Small intestine (tissue), 7 donors: ENCODE measurements around the gene SLC1A7. TPM values are rescaled to one million over a fixed set of nuclear protein-coding genes. Genes with fewer than 3 reads are reported as not detected.

Source experiments
- DNase-seq, 2 donors: peaks; one replicate each; pipeline versions ENCODE4 v3.0.0 to v3.0.0-alpha.2; 2013
- FAIRE-seq: peaks from 2 replicates; lab custom pipeline; 2012; peaks lifted over from hg19 to GRCh38; lab: Jason Lieb, UNC
- H3K27ac ChIP-seq, 3 donors: one replicate each; pipeline ENCODE4 v1.5.1; 2013; ENCODE audit warnings: low read length in 2 of 3, mild to moderate bottlenecking in 2 of 3, control low read depth in 1 of 3, inconsistent platforms in 1 of 3, low read depth in 1 of 3, moderate library complexity in 1 of 3
- H3K27me3 ChIP-seq, 3 donors: one replicate each; pipeline ENCODE4 v1.6.1; 2013; ENCODE audit warnings: low read length in 3 of 3, inconsistent platforms in 1 of 3; ENCODE audit not compliant: control insufficient read depth in 3 of 3, insufficient read depth in 3 of 3
- H3K36me3 ChIP-seq, 3 donors: one replicate each; pipeline ENCODE4 v1.6.1; 2013; ENCODE audit warnings: low read length in 3 of 3, inconsistent platforms in 1 of 3, low read depth in 1 of 3, mild to moderate bottlenecking in 1 of 3, moderate library complexity in 1 of 3; ENCODE audit not compliant: control insufficient read depth in 3 of 3, insufficient read depth in 2 of 3
- H3K4me1 ChIP-seq, 3 donors: one replicate each; pipeline ENCODE4 v1.6.1; 2013; ENCODE audit warnings: low read length in 2 of 3, inconsistent platforms in 1 of 3, low read depth in 1 of 3, mild to moderate bottlenecking in 1 of 3, moderate library complexity in 1 of 3; ENCODE audit not compliant: control insufficient read depth in 3 of 3, insufficient read depth in 2 of 3
- H3K4me3 ChIP-seq, 3 donors: one replicate each; pipeline ENCODE4 v1.5.1; 2013; ENCODE audit warnings: low read length in 3 of 3, control low read depth in 1 of 3, inconsistent platforms in 1 of 3, low read depth in 1 of 3, mild to moderate bottlenecking in 1 of 3, moderate library complexity in 1 of 3
- H3K9me3 ChIP-seq, 2 donors: one replicate each; pipeline ENCODE4 v1.6.1; 2013; ENCODE audit warnings: low read depth in 1 of 2, low read length in 1 of 2; ENCODE audit not compliant: control insufficient read depth in 2 of 2, insufficient read depth in 1 of 2
- WGBS, 3 donors: extraction: QIAGEN DNeasy Blood & Tissue Kit; methylation state at CpG; one replicate each; pipeline ENCODE4 v1.1.7; 2013; 5-methylcytosine and 5-hydroxymethylcytosine counted together
- polyA plus RNA-seq, 4 donors: library from polyadenylated mRNA; stranded (reverse) in 3 of 4; unstranded in 1 of 4; fragments of 200-250 nt in 3 of 4; fragments of 120-200 nt in 1 of 4; gene quantifications; one replicate each; pipeline versions ENCODE4 v1.2.1 to v1.2.3, GENCODE V29; 2013
- donor health status: healthy with polysubstance abuse.
- donor health status: control.
- donor health status: control.
- donor health status: Bipolar disorder and iron deficiency.
- donor health status: healthy.

The SLC1A7 gene
- polyA plus RNA-seq, 4 donors: 0.32 to 9.2 (median 4.7) TPM

DNA sequence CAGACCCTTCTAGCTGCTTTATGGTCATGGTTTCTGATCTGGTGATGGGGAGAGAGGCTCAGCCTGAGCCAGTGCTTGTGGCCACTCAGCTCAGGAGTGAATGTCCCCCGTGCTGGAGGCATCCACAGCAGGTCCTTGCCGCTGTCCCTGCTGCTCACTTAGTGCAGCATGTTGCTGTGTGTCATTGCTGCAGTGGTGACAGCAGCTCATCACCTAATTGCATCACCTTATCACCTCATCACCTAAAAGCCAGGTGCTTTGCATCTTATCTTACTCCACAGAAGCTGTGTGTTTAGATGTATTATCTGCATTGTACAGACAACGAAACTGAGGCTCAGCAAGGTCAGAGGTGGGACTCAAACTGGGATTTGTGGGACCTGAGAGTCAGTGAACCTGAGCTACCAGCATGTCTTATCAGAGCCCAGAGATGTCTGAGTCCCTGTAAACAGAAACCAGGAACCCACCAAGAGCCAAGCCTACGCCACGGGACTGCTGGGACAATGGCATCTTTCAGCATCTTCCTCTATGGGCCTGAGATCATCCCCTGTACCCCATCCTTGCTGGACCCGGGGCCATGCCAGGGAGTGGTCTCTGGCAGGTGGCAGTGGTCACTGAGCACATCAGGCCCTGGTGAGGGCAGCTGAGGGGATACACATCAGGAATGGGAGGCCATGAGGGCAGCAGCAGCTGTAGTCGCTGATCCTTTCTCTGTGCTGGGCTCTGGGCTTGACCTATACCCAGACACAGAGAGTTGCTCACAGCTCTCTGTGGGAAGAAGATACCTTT lies 73.9 kb downstream of the SLC1A7 start:
- H3K4me3 ChIP-seq: no peak overlapping the region
- H3K9me3 ChIP-seq: no peaks in the 10 kb centered on the region
- peaks cover 0 to 7% (median 0%) of the 10 kb centered on the region in 3 donors for H3K27me3 ChIP-seq
- no peaks in the 10 kb centered on the region for H3K4me1 ChIP-seq
- 82 to 91% (median 90%) methylated on average over 7 of the region's 7 CpGs for WGBS, 3 donors
- DNase-seq (no peak), FAIRE-seq (no peak)
- peaks cover 0 to 3% (median 0%) of the 10 kb centered on the region in 3 donors for H3K36me3 ChIP-seq
- no peak overlapping the region for H3K27ac ChIP-seq

DNA sequence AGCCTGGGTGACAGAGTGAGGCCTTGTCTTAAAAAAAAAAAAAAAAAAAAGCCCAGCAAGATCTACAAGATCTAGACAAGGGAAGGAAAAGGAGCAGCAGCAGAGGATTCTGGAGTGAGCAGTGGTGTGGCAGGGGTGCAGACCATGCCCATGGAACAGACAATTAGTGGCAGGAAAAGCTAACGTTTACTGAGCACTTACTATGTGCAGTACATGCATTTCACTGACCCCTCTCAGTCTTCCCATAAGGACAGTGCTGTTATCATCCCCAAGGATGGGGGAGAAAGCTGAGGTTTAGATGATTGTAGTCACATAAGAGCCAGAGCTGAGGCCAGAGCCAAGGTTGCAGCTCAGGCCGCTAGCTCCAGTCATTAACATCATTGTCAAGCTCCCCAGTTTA lies 74.6 kb downstream of the SLC1A7 start:
- DNase-seq (no peak), FAIRE-seq (no peak)
- Histone ChIP-seq H3K4me3 (no peak overlapping the region), H3K9me3 (no peaks in the 10 kb centered on the region), H3K27ac (no peak overlapping the region), H3K36me3 (peaks cover 0 to 3% (median 0%) of the 10 kb centered on the region in 3 donors), H3K4me1 (peaks cover 0 to 4% (median under 1%) of the 10 kb centered on the region in 3 donors), H3K27me3 (peaks cover 0 to 13% (median under 1%) of the 10 kb centered on the region in 3 donors)
- 92 to 96% (median 92%) methylated on average over 2 of the region's 2 CpGs for WGBS, 3 donors

DNA sequence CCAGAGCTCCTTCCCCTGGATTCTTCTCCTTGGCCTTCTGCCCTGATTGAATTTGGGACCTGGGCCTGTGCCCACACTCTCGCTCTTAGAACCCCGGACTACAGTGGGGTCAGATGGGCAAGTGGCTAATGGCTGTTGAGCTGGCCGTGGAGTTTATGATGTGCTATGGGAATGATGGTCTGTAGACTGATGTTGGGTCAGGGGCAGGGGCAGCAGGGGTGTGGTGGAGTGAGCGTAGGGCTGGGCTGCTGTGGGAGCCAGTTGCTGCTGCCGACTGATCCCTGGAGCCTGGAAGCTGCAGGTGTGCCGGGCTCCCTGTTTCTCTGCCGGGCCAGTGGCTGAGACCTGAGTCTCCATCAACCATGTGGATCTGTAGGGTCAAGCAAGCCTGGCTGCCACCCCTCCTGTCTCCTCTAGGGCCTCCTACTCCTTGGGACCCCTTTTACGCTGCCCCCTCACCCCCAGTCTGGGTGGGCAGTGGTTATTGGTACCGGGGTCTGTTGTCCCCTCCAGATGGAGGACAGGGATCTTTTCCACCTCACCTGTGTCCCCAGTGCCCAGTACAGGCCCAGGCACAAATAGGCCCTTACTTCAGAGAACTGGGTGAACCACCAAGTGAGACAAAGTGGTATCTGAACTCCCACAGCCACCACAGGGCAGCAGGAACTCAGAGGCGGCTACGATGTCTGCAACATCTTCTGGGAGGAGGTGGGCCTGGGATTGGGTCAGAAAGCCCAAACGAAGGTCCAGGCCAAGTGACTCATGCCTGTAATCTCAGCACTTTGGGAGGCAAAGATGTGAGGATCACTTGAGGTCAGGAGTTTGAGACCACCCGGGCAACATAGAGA lies 75.3 kb downstream of the SLC1A7 start:
- Histone ChIP-seq H3K4me3 (no peak overlapping the region), H3K4me1 (peaks cover 0 to 8% (median 2%) of the 10 kb centered on the region in 3 donors), H3K27me3 (peaks cover 2 to 21% (median 5%) of the 10 kb centered on the region in 3 donors), H3K27ac (no peak overlapping the region), H3K9me3 (no peaks in the 10 kb centered on the region), H3K36me3 (peaks cover 0 to 3% (median 0%) of the 10 kb centered on the region in 3 donors)
- WGBS, 3 donors: 79 to 93% (median 83%) methylated on average over 13 of the region's 13 CpGs
- no peak for FAIRE-seq
- DNase-seq: no peak

DNA sequence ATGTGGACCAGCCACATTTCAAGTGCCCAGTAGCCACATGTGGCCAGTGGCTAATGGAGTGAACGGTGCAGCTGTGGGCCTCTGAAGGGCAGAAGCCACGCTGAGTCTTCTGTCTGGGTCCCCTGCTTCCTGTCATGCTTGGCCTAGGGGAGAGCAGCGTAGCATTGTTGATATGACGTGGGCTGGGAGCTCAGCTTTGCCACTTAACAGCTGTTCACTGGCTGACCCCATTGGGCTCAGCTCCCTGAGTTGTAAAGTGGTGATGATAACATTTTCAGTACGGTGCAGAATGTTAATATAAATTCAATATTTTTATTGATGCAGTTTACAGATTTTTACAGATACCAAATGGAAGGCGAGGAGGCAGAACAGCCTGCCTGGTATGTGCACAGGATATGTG lies 76.0 kb downstream of the SLC1A7 start:
- DNase-seq: no peak
- Histone ChIP-seq H3K9me3 (no peaks in the 10 kb centered on the region), H3K27ac (no peak overlapping the region), H3K36me3 (peaks cover 0 to 3% (median 0%) of the 10 kb centered on the region in 3 donors), H3K27me3 (peaks cover 2 to 26% (median 7%) of the 10 kb centered on the region in 3 donors), H3K4me1 (peaks cover 0 to 10% (median 2%) of the 10 kb centered on the region in 3 donors), H3K4me3 (no peak overlapping the region)
- no peak for FAIRE-seq
- 64 to 75% (median 66%) methylated on average over 6 of the region's 6 CpGs for WGBS, 3 donors

DNA sequence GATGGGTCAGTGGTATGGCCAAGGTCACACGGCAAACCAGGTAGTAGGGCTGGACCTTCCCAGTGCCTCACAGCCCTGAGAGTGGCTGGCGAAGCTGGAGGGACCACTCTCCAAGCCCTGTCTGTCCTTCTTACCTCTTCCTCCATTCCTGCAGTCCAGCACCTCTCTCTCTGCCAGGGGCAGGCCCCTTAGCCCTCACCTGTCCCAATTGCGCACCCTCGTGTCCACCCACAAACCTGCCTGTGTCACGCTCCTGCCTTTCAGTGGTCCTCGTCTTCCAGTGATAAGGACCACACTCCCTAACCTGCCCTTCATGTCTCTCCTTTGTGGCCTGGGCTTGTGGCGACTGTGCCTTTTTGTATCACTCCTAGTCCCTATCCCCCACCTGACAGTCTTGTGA lies 77.0 kb downstream of the SLC1A7 start:
- Histone ChIP-seq H3K27me3 (peaks cover 5 to 36% (median 7%) of the 10 kb centered on the region in 3 donors), H3K4me3 (no peak overlapping the region), H3K27ac (no peak overlapping the region), H3K4me1 (peaks cover 0 to 13% (median 2%) of the 10 kb centered on the region in 3 donors), H3K9me3 (no peaks in the 10 kb centered on the region), H3K36me3 (peaks cover 0 to 6% (median 0%) of the 10 kb centered on the region in 3 donors)
- no peak for DNase-seq
- WGBS, 3 donors: 89 to 95% (median 92%) methylated on average over 7 of the region's 7 CpGs
- FAIRE-seq: no peak

DNA sequence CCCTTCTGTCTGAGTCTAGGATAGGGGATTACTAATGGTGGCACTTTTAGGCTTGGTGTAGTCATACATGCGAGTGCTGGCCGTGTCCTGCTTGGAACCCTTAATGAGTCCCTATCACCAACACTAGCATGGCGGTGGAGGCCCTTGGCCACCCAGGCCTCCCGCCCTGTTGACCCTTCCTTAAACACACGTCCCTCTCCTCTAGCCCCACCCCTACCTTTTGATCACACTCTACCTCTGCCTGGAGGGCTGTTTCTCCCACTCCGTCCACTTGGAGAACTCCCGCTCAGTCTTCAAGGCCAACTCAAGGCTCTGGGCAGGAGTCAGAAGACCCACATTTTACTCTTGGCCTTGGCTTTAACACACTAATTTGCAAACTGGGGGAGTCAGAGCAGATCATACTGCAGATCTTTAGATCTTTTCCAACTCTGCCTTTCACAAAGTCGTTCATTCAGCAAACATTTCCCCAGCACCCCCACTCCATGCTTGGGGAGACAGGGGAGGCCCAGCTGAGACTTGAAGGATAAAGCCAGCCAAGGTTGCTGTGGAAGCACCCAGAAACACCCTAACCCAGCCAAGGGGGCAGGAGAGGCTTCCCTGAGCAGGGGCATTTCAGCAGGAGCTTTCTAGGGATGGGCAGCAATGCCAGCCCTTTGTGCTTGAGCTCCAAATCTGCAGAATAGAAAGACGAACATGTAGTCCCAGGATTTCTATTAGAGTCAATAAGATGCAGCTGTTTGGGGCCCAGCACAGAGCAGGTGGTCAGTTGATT lies 78.5 kb downstream of the SLC1A7 start:
- Histone ChIP-seq H3K9me3 (no peaks in the 10 kb centered on the region), H3K4me3 (no peak overlapping the region), H3K27me3 (peaks cover 5 to 41% (median 7%) of the 10 kb centered on the region in 3 donors), H3K4me1 (peaks cover 0 to 13% (median 2%) of the 10 kb centered on the region in 3 donors), H3K27ac (no peak overlapping the region), H3K36me3 (peaks cover 0 to 6% (median 0%) of the 10 kb centered on the region in 3 donors)
- DNase-seq (no peak), FAIRE-seq (no peak)
- WGBS, 3 donors: 90 to 95% (median 90%) methylated on average over 9 of the region's 9 CpGs

DNA sequence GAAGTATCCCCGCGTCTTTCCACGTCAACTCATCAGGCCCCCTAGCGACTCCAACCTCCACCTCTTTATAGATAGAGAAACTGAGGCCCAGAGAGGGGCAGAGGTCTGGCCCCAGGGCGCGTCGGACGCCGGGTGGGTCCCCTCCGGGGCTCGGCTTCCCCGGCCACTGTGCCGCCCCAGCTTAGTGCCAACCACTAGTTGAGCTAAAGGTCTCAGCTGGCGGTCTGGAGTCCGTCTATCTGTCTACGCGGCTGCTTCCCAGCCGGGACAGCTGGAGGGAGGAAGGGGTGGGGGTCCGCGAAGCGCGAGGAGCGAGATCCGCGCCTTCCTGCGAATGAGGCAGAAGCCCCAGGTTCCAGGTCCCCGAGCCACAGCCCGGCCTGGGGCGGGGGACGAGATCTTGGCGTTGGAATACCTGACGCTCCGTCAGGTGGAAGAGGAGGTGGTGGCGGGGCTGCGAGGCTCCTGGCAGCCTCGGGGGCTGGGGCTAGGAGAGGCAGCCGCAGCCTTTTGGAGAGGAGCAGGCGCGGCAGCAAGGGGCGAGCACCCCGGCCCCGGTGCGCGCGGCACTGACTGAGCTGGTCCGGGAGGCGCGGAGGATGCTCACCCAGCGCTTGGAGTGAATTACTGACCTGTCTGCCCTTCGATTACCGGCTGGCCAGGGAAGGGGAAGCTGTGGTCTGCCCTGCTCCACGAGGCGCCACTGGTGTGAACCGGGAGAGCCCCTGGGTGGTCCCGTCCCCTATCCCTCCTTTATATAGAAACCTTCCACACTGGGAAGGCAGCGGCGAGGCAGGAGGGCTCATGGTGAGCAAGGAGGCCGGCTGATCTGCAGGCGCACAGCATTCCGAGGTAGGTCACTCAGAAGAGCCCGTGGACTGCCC lies 79.5 kb downstream of the SLC1A7 start:
- Histone ChIP-seq H3K9me3 (no peaks in the 10 kb centered on the region), H3K4me3 (peak overlapping the region in 2 of 3 donors; percentile 47 to 48), H3K36me3 (peaks cover 0 to 6% (median 0%) of the 10 kb centered on the region in 3 donors), H3K4me1 (peaks cover 0 to 13% (median 2%) of the 10 kb centered on the region in 3 donors), H3K27ac (peak overlapping the region in 1 of 3 donors; percentile 1), H3K27me3 (peaks cover 5 to 41% (median 7%) of the 10 kb centered on the region in 3 donors)
- WGBS, 3 donors: 18 to 34% (median 30%) methylated on average over 57 to 61 of the region's 61 CpGs
- DNase-seq: peak in 1 of 2 donors; percentile 36
- no peak for FAIRE-seq
